Astrocyte of the cerebellum (primary cell): ENCODE results near the gene IFITM1.
"Not testable (repeated sequence)": the region's sequence is repeated elsewhere in the genome, so short reads cannot be mapped to it uniquely, and the experiment has no call there.

Source experiments
- DNase-seq: peaks from one replicate; pipeline ENCODE4 v3.0.0-alpha.2; 2011; ENCODE audit warnings: low read depth
- H3K4me3 ChIP-seq: 2 replicates; pipeline ENCODE4 v1.5.1; 2011; ENCODE audit warnings: mild to moderate bottlenecking, low read depth, low read length, moderate library complexity
- in situ Hi-C: cut with HindIII; loops from 2 replicates; pipeline ENCODE4 v1.10.0; 2017; ENCODE audit warnings: low sequenced_read_pairs
- TF ChIP-seq, protein P1 (sequence below): IDR thresholded peaks from 2 replicates; pipeline ENCODE4 v1.5.1; 2012; ENCODE audit warnings: low read length, low read depth, moderate library complexity, mild to moderate bottlenecking; ENCODE audit errors: missing control alignments

The IFITM1 gene

DNA sequence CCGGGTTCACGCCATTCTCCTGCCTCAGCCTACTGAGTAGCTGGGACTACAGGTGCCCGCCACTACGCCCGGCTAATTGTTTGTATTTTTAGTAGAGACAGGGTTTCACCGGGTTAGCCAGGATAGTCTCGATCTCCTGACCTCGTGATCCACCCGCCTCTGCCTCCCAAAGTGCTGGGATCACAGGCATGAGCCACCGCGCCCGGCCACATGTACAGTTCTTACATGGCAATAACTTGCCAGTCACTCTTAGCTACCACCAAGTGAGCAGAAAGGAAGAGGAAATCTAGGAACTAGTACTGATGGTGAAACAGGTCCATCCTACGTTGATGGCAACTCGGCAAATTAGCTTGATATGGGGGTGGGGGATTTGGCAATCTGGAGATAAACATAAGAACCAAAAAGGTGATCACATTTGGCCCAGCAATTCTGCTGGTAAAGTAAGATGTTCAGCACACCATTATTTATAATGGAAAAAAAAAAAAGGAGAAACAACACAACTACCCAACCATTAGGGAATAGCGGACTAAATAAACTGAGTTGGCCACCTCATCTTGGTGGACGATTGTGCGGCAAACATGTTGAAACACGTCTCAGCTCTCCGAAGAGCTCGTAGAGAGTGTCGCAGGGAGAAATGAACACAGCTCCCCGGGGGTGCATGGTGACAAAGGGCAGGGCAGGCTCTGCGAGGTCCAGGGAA lies 30.3 kb upstream of the IFITM1 start:
- in situ Hi-C loops: no loop called here
- TF ChIP-seq, protein P1, sequence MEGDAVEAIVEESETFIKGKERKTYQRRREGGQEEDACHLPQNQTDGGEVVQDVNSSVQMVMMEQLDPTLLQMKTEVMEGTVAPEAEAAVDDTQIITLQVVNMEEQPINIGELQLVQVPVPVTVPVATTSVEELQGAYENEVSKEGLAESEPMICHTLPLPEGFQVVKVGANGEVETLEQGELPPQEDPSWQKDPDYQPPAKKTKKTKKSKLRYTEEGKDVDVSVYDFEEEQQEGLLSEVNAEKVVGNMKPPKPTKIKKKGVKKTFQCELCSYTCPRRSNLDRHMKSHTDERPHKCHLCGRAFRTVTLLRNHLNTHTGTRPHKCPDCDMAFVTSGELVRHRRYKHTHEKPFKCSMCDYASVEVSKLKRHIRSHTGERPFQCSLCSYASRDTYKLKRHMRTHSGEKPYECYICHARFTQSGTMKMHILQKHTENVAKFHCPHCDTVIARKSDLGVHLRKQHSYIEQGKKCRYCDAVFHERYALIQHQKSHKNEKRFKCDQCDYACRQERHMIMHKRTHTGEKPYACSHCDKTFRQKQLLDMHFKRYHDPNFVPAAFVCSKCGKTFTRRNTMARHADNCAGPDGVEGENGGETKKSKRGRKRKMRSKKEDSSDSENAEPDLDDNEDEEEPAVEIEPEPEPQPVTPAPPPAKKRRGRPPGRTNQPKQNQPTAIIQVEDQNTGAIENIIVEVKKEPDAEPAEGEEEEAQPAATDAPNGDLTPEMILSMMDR: no peak
- no peak overlapping the region for H3K4me3 ChIP-seq
- no peak for DNase-seq

DNA sequence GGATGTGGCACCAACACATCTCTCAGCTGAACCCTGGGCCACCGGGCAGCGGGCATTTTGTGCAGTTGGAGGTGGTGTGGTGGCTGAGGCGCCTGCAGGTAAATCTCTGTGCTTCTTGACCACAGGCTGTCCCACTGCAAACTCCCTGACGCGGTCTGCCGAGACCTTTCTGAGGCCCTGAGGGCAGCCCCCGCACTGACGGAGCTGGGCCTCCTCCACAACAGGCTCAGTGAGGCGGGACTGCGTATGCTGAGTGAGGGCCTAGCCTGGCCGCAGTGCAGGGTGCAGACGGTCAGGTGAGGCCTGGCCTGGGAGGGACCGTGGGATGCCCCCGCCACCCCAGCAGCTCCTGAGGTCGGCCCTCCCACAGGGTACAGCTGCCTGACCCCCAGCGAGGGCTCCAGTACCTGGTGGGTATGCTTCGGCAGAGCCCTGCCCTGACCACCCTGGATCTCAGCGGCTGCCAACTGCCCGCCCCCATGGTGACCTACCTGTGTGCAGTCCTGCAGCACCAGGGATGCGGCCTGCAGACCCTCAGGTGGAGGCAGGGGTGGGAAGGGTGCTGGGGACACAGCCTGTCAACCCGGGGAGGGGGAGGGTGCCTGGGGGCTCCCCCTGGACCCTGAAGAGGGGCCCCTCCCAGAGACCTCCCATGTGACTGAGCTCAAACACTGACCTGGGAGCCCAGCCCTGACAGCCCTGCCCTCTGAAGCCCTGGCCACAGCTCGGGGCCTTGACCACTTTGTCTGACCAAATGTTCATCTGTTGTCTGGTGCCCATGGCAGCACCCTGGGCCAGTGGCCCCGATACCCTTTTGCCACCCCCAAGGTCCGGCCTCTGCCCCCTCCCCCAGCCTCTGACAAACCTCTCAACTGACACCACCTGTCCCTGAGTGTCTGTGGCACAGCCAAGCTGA lies 29.5 kb upstream of the IFITM1 start:
- DNase-seq: no peak
- TF ChIP-seq, protein P1: no peak
- H3K4me3 ChIP-seq: no peak overlapping the region
- in situ Hi-C loops: no loop called here

DNA sequence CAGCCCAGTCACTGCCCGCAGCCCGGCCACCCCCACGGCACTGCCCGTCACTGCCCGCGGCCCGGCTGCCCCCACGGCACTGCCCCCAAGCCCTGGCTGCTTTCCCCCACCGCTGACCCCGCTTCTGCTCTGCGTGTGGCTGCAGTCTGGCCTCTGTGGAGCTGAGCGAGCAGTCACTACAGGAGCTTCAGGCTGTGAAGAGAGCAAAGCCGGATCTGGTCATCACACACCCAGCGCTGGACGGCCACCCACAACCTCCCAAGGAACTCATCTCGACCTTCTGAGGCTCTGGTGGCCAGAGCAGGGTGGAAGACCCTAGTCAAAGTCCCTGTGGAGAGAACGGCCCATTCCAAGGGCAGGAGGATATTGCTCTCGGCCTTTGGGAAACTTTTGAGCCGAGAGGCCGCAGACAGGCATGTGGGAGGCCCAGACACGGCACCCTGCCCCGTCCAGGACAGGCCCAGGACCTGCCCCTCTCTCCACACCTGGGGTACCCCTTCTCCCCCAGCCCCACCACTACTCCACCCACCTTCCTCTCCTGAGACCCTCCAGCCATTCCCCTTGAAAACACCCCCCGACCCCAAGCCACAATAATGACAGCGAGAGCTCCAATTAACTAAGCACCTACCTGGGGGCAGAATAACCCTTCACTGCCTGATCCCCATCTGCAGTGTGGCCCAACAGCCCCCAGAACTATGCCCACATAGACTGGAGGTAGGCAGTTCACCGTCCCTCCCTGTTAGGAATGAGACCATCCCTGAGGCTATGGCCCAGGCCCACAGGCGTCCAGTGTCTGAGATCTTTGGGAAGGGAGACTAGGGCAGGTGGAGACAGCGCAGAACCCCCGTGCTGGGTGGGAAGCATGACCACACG lies 28.6 kb upstream of the IFITM1 start:
- TF ChIP-seq, protein P1: no peak
- H3K4me3 ChIP-seq: no peak overlapping the region
- no peak for DNase-seq
- in situ Hi-C loops: no loop called here

DNA sequence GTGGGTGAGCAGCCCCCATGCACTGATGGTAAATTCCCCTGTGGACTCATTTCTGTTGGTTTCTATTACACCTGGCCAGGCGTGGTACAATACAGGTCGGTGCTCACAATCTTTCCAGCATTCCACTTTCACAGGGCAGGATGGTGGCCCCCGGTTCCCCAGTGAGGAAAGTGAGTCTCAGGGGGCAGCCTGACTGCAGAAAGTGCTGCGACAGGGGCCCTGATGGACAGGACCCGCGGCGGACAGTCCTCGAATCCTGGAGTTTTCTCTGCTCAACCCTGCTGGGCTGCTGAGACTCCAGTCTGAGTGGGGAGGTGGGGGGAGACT lies 28.0 kb upstream of the IFITM1 start:
- no peak overlapping the region for H3K4me3 ChIP-seq
- TF ChIP-seq, protein P1: no peak
- no peak for DNase-seq
- in situ Hi-C loops: no loop called here

DNA sequence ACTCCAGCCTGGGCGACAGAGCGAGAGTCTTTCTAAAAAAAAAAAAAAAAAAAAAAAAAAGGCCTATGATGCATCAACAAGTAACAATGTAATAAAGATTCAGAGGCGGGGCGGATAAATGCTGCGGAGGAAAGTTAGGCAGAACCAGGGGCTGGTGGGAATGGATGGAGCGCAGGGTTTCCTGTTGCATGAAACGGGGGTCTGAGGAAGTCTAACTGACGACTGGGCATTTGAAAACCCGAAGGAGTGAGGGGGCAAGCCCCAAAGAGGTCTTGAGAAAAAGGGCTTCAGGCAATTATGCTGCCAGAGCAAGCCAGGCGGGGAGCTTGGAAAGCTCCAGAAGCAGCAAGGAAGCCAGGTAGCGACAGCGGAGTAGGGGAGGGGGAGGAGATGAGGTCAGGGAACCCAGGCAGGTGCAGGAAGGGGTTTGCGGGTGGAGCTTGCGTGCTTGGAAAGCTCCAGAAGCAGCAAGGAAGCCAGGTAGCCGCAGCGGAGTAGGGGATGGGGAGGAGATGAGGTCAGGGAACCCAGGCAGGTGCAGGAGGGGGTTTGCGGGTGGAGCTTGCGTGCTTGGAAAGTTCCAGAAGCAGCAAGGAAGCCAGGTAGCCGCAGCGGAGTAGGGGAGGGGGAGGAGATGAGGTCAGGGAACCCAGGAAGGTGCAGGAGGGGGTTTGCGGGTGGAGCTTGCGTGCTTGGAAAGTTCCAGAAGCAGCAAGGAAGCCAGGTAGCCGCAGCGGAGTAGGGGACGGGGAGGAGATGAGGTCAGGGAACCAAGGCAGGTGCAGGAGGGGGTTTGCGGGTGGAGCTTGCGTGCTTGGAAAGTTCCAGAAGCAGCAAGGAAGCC lies 26.6 kb upstream of the IFITM1 start:
- DNase-seq, in situ Hi-C loops, H3K4me3 ChIP-seq: not testable (repeated sequence)

DNA sequence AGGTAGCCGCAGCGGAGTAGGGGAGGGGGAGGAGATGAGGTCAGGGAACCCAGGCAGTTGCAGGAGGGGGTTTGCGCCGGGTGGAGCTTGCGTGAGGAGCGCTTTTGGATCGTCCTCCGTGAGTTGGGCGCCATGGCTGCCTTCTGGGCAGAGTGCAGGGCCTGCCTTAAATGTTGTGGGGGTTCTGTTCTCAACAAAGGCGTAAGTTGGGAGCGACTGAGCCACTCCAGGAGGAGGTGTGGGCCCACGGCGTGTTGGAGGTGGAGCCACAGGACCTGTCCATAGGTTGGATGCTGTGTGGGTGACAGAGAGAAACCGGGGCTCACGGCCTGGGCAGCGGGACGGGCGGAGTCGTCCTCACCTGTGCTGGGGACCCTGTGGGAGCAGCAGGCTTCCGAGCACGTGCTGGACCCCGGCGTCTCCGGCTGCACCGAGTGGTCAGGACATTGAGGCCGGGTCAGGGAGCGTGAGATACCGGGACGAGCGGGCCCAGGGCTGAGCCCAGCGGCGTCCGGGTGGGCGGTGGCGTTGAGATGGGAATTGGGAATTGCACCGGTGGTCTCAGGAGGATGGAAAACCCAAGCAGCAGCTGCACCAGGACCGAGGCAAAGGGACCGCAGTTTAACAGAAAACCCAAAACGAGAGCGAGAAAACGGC lies 25.9 kb upstream of the IFITM1 start:
- TF ChIP-seq, protein P1: no peak
- no peak for DNase-seq
- in situ Hi-C loops: no loop called here

More for the DNA sequence above, 25.9 kb upstream of the IFITM1 start:
- peak overlapping the region; percentile 47 for H3K4me3 ChIP-seq
